Lower lobe of right lung (tissue), 2 donors: ENCODE measurements around the gene ERCC3. TPM values are rescaled to one million over a fixed set of nuclear protein-coding genes. Genes with fewer than 3 reads are reported as not detected.

ENCODE experiments used
- ATAC-seq, 2 donors: fragments of 200-7000 bp; cut with Tn5 transposase; one replicate each; pipeline ENCODE4 v1.9.1; 2020 to 2022; ENCODE audit warnings: mild to moderate bottlenecking in 2 of 2, moderate library complexity in 2 of 2
- DNase-seq: peaks from one replicate; pipeline ENCODE4 v3.0.0-alpha.2; 2020
- H3K27ac ChIP-seq: fragments of 200-600 bp; one replicate; pipeline ENCODE4 v1.8.0; 2022
- H3K27me3 ChIP-seq: fragments of 200-600 bp; one replicate; pipeline ENCODE4 v1.8.0; 2022; ENCODE audit warnings: low read depth
- H3K36me3 ChIP-seq: fragments of 200-600 bp; one replicate; pipeline ENCODE4 v1.8.0; 2022; ENCODE audit warnings: mild to moderate bottlenecking
- H3K4me1 ChIP-seq: fragments of 200-600 bp; one replicate; pipeline ENCODE4 v1.8.0; 2022
- H3K4me3 ChIP-seq: fragments of 200-600 bp; one replicate; pipeline ENCODE4 v1.8.0; 2022; ENCODE audit warnings: mild to moderate bottlenecking
- H3K9me3 ChIP-seq: fragments of 200-600 bp; one replicate; pipeline ENCODE4 v1.8.0; 2022
- intact Hi-C: fragments of 100-400 bp; cut with DNase I; formaldehyde crosslinking; loops from one replicate; pipeline ENCODE4 v1.11.0; 2022
- total RNA-seq: library from RNA; stranded (reverse); fragmentation: NEBNext Ultra II Directional; extraction: Animal tissue kit (Norgen Biotek cat#: 25700); gene quantifications from one replicate; pipeline ENCODE4 v1.2.1, GENCODE V29; 2021
- TF ChIP-seq, protein P1 (sequence below): fragments of 200-600 bp; IDR thresholded peaks from one replicate; pipeline ENCODE4 v1.8.0; 2022; ENCODE audit warnings: antibody characterized with exemption, mild to moderate bottlenecking
- donor health status: DM: no; HTN: yes; CAD: no; lungs with severe emphysema.

The ERCC3 gene
- total RNA-seq, 1 donor from 2014 or later, result 34.7 TPM

DNA sequence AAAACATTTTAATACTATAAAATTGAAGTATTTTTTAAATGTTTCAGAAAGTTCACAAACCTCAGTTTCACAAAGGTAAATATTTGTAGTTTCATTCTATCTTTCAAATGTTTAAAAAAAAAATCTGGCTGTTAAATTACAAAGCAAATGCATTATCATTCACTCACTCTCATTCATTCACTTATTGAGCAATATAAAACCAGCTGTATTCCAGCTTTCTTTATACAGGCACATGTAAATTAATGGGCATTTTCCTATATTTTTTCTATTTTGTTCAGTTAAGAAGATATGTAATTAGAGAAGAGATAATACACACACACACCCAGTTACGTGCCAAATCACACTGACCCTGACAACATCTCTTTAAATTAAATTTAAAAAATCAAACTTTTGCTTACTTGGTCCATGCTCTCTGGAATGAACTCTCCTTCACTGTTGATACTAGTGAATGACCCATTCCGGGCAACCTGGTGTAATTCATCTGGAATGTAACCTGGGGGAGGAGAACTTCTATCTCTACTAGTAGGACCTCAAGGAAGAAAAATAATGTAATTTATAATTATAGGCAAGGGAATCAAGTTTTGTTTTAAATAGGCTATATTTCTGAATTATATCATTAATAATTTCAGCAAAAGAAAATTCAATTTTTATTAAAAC, 32.5 kb upstream of the ERCC3 start:
- H3K27ac ChIP-seq, result no peak overlapping the region
- H3K36me3 ChIP-seq, result peaks cover 94% of the 10 kb centered on the region
- H3K9me3 ChIP-seq, result no peaks in the 10 kb centered on the region
- TF ChIP-seq, protein P1, sequence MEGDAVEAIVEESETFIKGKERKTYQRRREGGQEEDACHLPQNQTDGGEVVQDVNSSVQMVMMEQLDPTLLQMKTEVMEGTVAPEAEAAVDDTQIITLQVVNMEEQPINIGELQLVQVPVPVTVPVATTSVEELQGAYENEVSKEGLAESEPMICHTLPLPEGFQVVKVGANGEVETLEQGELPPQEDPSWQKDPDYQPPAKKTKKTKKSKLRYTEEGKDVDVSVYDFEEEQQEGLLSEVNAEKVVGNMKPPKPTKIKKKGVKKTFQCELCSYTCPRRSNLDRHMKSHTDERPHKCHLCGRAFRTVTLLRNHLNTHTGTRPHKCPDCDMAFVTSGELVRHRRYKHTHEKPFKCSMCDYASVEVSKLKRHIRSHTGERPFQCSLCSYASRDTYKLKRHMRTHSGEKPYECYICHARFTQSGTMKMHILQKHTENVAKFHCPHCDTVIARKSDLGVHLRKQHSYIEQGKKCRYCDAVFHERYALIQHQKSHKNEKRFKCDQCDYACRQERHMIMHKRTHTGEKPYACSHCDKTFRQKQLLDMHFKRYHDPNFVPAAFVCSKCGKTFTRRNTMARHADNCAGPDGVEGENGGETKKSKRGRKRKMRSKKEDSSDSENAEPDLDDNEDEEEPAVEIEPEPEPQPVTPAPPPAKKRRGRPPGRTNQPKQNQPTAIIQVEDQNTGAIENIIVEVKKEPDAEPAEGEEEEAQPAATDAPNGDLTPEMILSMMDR, result no peak
- no peaks in the 10 kb centered on the region for H3K4me1 ChIP-seq
- ATAC-seq (no peak), DNase-seq (no peak)
- no peaks in the 10 kb centered on the region for H3K27me3 ChIP-seq
- no peak overlapping the region for H3K4me3 ChIP-seq
- intact Hi-C loops, result loop anchor here (10.0 kb wide), 1 partner anchor 158 kb away; no protein-coding TSS in a partner anchor

DNA sequence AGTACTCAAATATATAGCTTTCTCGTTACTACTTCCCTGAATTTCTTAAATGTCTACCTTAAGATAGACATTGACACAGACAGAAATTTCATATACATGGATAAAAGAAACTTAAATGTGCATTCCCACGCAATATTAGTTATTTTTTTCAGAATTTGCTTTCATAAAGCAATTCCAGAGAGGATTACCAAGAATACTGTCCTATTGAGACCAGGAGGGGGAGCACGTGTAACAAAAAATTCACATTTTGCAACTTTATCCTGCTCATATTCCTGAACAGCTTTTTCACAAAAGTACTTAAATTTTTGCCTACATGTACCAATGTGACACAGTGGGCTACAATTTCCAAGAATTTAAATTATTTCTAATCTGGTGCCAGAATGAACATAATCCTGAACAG, 30.7 kb upstream of the ERCC3 start:
- Histone ChIP-seq H3K4me1 (no peaks in the 10 kb centered on the region), H3K36me3 (peaks cover 88% of the 10 kb centered on the region), H3K27me3 (no peaks in the 10 kb centered on the region), H3K9me3 (no peaks in the 10 kb centered on the region), H3K4me3 (no peak overlapping the region), H3K27ac (no peak overlapping the region)
- TF ChIP-seq, protein P1, result peak; percentile 50
- DNase-seq, result no peak
- intact Hi-C loops, result loop anchor here (10.0 kb wide), 1 partner anchor 160 kb away; no protein-coding TSS in a partner anchor
- ATAC-seq, result no peak

DNA sequence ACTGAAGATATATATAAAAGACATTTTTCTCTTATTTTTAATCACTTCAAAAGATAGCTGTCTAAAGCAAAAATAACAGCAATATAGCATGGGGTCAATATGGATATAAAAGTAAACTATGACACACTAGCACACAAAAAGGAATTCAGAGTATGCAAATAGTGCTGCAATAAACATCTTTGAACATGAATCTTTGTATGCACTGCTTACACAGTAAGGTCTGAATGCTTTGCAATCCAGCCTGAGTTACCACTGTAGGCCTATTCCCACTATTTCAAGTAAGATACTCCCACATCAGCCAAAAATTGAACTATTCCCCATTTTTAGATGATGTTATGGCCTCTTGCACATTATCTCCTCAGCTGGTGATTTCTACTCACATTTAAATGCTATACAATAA, 27.4 kb upstream of the ERCC3 start:
- Histone ChIP-seq H3K4me1 (no peaks in the 10 kb centered on the region), H3K9me3 (no peaks in the 10 kb centered on the region), H3K27me3 (no peaks in the 10 kb centered on the region), H3K36me3 (peaks cover 90% of the 10 kb centered on the region), H3K27ac (no peak overlapping the region), H3K4me3 (no peak overlapping the region)
- ATAC-seq (no peak), DNase-seq (no peak)
- TF ChIP-seq, protein P1, result no peak
- intact Hi-C loops, result loop anchor here (10.0 kb wide), 1 partner anchor 163 kb away; no protein-coding TSS in a partner anchor

DNA sequence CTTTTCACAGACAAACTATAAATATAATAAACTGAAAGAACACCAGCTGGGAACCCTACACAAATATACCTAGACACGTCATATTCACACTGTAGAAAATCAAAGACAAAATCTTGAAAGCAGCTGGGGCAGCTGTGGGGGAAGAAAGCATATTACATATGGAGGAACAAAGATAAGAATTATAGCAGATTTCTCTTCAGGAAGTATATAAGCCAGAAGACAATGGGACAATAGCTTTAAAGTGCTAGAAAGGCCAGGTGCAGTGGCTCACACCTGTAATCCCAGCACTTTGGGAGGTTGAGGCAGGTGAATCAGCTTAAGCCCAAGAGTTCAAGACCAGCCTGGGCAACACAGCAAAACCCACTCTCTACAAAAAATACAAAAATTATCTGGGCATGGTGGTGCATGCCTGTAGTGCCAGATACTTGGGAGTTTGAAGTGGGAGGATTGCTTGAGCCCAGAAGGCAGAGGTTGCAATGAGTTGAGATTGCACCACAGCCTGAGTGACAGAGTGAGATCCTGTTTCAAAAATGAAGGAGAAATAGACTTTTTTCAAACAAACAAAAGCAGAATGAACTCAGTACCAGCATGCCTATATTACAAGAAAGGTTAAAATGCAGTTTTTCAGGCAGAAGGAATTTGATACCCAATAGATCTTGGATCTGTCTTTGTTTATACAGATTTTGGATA, 26.8 kb upstream of the ERCC3 start:
- no peaks in the 10 kb centered on the region for H3K27me3 ChIP-seq
- no peaks in the 10 kb centered on the region for H3K4me1 ChIP-seq
- no peak overlapping the region for H3K27ac ChIP-seq
- intact Hi-C loops, result loop anchor here (10.0 kb wide), 1 partner anchor 164 kb away; no protein-coding TSS in a partner anchor
- no peak for ATAC-seq
- TF ChIP-seq, protein P1, result no peak
- no peaks in the 10 kb centered on the region for H3K9me3 ChIP-seq
- H3K36me3 ChIP-seq, result peaks cover 90% of the 10 kb centered on the region
- DNase-seq, result no peak
- H3K4me3 ChIP-seq, result no peak overlapping the region

DNA sequence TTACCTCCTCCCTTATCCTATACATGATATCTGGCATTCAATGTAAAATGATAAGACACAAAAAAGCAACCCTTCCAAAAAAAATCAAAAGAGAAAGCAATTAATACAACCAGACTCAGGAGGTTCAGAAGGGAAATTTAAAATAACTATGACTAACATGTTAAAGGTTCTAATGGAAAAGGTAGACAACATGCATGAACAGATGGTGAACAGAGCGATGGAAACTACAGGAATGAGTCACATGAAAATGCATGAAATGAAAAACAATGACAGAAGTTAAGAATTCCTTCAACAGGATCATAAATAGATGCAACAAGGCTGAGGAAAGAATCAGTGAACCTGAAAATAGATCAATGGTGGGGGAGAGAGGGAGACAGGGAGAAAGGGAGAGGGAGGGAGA, 26.1 kb upstream of the ERCC3 start:
- H3K36me3 ChIP-seq, result peaks cover 90% of the 10 kb centered on the region
- TF ChIP-seq, protein P1, result no peak

More for the DNA sequence above, 26.1 kb upstream of the ERCC3 start:
- intact Hi-C loops, result loop anchor here (10.0 kb wide), 1 partner anchor 165 kb away; no protein-coding TSS in a partner anchor
- Histone ChIP-seq H3K4me3 (no peak overlapping the region), H3K4me1 (no peaks in the 10 kb centered on the region), H3K9me3 (no peaks in the 10 kb centered on the region), H3K27ac (no peak overlapping the region), H3K27me3 (no peaks in the 10 kb centered on the region)
- DNase-seq (no peak), ATAC-seq (no peak)
